ENCODE results near the gene MT1G. TPM values are rescaled to one million over a fixed set of nuclear protein-coding genes. Genes with fewer than 3 reads are reported as not detected.

Gene MT1G
- total RNA-seq, 3 donors from 2014 or later (not counting 1 experiment from before 2014, with no cell fraction given), result 0.80 to 1.5 TPM; not detected in 1

DNA sequence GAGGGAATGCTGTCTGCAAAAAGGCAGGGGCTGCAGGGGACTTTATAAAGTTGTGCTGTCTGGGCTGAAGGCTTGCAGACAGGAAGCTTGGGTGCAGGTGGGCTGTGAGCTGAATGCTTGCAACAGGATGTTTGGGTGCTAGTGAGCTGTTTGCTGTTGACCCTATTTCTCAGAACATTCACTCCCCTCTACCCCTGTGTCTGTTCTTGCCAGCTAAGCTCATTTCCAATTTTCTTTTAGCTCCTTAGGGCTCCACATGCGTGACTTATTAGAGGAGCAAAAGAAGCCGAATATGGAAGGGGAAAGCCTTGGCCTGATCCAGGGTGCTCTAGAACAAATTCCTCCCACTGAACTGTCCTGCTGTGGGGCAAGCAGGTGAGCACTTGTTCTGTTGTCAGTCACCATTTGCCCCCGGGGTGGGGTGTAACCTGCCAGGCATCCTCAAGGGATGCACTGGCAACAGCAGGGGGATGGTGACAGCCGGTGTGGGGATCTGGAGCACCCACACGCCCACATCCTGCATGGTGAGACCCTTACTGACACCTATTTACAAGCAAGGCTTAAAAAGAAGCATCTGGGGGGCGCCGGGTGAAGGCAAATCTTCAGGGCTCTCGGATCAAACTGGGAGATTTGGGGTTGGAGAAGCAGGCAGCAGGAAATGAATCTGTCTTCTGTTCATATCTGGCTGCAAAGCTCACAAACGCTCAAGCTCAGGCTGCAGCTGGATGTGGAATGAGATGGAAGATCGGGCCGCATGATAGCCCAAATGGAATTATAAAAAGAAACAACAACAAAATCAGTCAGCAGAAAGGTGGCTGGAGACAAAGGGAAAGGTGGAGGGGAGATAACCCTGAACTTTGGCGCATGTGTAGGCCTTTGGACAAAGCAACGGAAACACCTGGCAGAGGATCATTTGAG is 40.9 kb upstream of the MT1G start:
- DNase-seq (peak in 1 of 2 donors; percentile 65), ATAC-seq (peak in 2 of 3 donors; percentile 36 to 40)
- H3K4me1 ChIP-seq (ENCODE audit: control insufficient read depth, insufficient read depth, low read length), result peaks cover 13% of the 10 kb centered on the region
- Mint-ChIP-seq H3K36me3 (no peaks in the 10 kb centered on the region), H3K9me3 (no peaks in the 10 kb centered on the region), H3K4me3 (peak overlapping the region; percentile 28), H3K27me3 (ENCODE audit: low read depth in 2 of 2) (no peaks in the 10 kb centered on the region), H3K27ac (no peak overlapping the region), H3K4me1 (peaks cover 6 to 12% of the 10 kb centered on the region in 2 donors)
- no peak overlapping the region for H3K27ac ChIP-seq (ENCODE audit: low read length)
- intact Hi-C loops (cut with micrococcal nuclease), result no loop called here
- no peaks in the 10 kb centered on the region for H3K36me3 ChIP-seq (ENCODE audit: control insufficient read depth, insufficient read depth, low read length)
- H3K27me3 ChIP-seq (ENCODE audit: control insufficient read depth, insufficient read depth, low read length), result no peaks in the 10 kb centered on the region
- TF ChIP-seq, protein P1, sequence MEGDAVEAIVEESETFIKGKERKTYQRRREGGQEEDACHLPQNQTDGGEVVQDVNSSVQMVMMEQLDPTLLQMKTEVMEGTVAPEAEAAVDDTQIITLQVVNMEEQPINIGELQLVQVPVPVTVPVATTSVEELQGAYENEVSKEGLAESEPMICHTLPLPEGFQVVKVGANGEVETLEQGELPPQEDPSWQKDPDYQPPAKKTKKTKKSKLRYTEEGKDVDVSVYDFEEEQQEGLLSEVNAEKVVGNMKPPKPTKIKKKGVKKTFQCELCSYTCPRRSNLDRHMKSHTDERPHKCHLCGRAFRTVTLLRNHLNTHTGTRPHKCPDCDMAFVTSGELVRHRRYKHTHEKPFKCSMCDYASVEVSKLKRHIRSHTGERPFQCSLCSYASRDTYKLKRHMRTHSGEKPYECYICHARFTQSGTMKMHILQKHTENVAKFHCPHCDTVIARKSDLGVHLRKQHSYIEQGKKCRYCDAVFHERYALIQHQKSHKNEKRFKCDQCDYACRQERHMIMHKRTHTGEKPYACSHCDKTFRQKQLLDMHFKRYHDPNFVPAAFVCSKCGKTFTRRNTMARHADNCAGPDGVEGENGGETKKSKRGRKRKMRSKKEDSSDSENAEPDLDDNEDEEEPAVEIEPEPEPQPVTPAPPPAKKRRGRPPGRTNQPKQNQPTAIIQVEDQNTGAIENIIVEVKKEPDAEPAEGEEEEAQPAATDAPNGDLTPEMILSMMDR (IDR thresholded peaks at IDR 0.05), result no peak
- H3K4me3 ChIP-seq (ENCODE audit: low read length), result no peak overlapping the region
- 64% methylated on average over 13 of the region's 13 CpGs for WGBS (ENCODE audit: insufficient coverage)
- no peaks in the 10 kb centered on the region for H3K9me3 ChIP-seq (ENCODE audit: control insufficient read depth, insufficient read depth, low read length)

DNA sequence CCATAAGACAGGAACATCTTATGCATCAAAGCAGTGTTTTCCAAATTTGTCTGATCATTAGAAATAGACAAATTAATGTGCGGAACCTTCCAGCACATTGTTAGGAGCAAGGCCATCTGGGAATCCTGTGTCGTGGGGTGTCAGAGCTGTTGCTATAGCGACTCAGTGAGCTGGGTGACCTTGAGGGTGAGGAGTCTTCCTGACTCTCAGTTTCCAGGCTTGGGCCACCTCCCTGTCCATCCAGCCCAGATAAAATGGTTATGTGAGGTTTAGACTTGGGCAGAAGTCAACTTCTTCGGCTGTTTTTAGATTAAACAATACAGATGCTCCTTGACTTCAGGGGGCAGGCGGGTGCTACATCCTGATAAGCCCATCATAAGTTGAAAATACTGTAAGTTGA is 35.0 kb upstream of the MT1G start:
- intact Hi-C loops (cut with micrococcal nuclease), result loop anchor here (1.0 to 5.0 kb wide), 4 partner anchors 28 to 756 kb away; partner anchors contain the start of gene NUP93
- Histone ChIP-seq H3K4me3 (ENCODE audit: low read length) (no peak overlapping the region), H3K4me1 (ENCODE audit: control insufficient read depth, insufficient read depth, low read length) (no peaks in the 10 kb centered on the region), H3K36me3 (ENCODE audit: control insufficient read depth, insufficient read depth, low read length) (no peaks in the 10 kb centered on the region), H3K27ac (ENCODE audit: low read length) (no peak overlapping the region), H3K27me3 (ENCODE audit: control insufficient read depth, insufficient read depth, low read length) (no peaks in the 10 kb centered on the region), H3K9me3 (ENCODE audit: control insufficient read depth, insufficient read depth, low read length) (no peaks in the 10 kb centered on the region)
- no peaks in the 10 kb centered on the region for H3K27me3 Mint-ChIP-seq (ENCODE audit: low read depth in 2 of 2)
- H3K27ac Mint-ChIP-seq, result no peak overlapping the region
- TF ChIP-seq, protein P1 (IDR thresholded peaks at IDR 0.05), result no peak
- peaks cover 0 to 7% of the 10 kb centered on the region in 2 donors for H3K4me1 Mint-ChIP-seq
- no peak for DNase-seq
- H3K9me3 Mint-ChIP-seq, result no peaks in the 10 kb centered on the region
- no peak overlapping the region for H3K4me3 Mint-ChIP-seq
- WGBS (ENCODE audit: insufficient coverage), result 100% methylated on average over 3 of the region's 5 CpGs
- H3K36me3 Mint-ChIP-seq, result no peaks in the 10 kb centered on the region
- ATAC-seq, result no peak

DNA sequence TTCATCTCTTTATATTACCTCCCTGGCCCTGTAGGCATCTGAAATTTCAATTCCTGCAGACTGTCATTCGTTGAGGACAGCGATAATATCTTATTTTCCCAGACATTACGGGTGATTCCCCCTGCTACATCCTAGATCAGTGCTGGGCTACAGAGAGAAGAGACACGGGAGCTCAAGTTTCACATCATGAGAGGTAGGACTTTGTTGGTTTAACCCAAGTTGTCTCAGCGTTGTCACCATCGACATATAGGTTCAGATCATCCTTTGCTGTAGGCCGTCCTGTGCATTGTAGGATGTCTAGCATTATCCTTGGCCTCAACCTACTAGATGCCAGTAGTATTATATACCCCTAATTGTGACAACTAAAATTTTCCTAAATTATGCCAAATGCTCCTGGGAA is 33.7 kb upstream of the MT1G start:
- Histone ChIP-seq H3K4me3 (ENCODE audit: low read length) (no peak overlapping the region), H3K9me3 (ENCODE audit: control insufficient read depth, insufficient read depth, low read length) (peaks cover 3% of the 10 kb centered on the region), H3K27ac (ENCODE audit: low read length) (no peak overlapping the region), H3K36me3 (ENCODE audit: control insufficient read depth, insufficient read depth, low read length) (no peaks in the 10 kb centered on the region), H3K4me1 (ENCODE audit: control insufficient read depth, insufficient read depth, low read length) (no peaks in the 10 kb centered on the region), H3K27me3 (ENCODE audit: control insufficient read depth, insufficient read depth, low read length) (no peaks in the 10 kb centered on the region)
- ATAC-seq, result no peak
- H3K4me3 Mint-ChIP-seq, result no peak overlapping the region
- no peak for DNase-seq
- H3K4me1 Mint-ChIP-seq, result peaks cover 0 to 7% of the 10 kb centered on the region in 2 donors
- no peaks in the 10 kb centered on the region for H3K36me3 Mint-ChIP-seq
- 89% methylated on average over 7 of the region's 7 CpGs for WGBS (ENCODE audit: insufficient coverage)
- no peak overlapping the region for H3K27ac Mint-ChIP-seq
- no peaks in the 10 kb centered on the region for H3K27me3 Mint-ChIP-seq (ENCODE audit: low read depth in 2 of 2)
- H3K9me3 Mint-ChIP-seq, result no peaks in the 10 kb centered on the region
- TF ChIP-seq, protein P1 (IDR thresholded peaks at IDR 0.05), result no peak
- intact Hi-C loops (cut with micrococcal nuclease), result loop anchor here (5.0 kb wide), 1 partner anchor 754 kb away; no protein-coding TSS in a partner anchor
